Mesothelial cell of epicardium (in vitro differentiated cells): ENCODE results near the gene ADD1. TPM values are rescaled to one million over a fixed set of nuclear protein-coding genes. Genes with fewer than 3 reads are reported as not detected.

Experiments used
- DNase-seq, 2 experiments: peaks; one replicate each; pipeline ENCODE4 v3.0.0; 2021; ENCODE audit warnings: low spot score in 2 of 2; ENCODE audit not compliant: unreplicated experiment in 2 of 2
- H3K27ac Mint-ChIP-seq: 2 replicates; pipeline ENCODE4 v1.8.0; 2021; ENCODE audit warnings: mixed read lengths
- H3K27me3 Mint-ChIP-seq: 2 replicates; pipeline ENCODE4 v1.8.0; 2021; ENCODE audit warnings: low read depth, mixed read lengths
- H3K36me3 Mint-ChIP-seq: 2 replicates; pipeline ENCODE4 v1.8.0; 2021; ENCODE audit warnings: mixed read lengths
- H3K4me1 Mint-ChIP-seq: 2 replicates; pipeline ENCODE4 v1.8.0; 2021; ENCODE audit warnings: mixed read lengths
- H3K4me3 Mint-ChIP-seq: 2 replicates; pipeline ENCODE4 v1.8.0; 2021; ENCODE audit warnings: mild to moderate bottlenecking, moderate library complexity, mixed read lengths
- H3K9me3 Mint-ChIP-seq: 2 replicates; pipeline ENCODE4 v1.8.0; 2021; ENCODE audit warnings: mixed read lengths
- CTCF ChIP-seq: fragments of 200-600 bp; sonication (generic); IDR thresholded peaks from one replicate; pipeline ENCODE4 v1.5.0; 2021; ENCODE audit warnings: antibody characterized with exemption; ENCODE audit not compliant: unreplicated experiment
- total RNA-seq: library from RNA; stranded (reverse); gene quantifications from 3 replicates; pipeline ENCODE4 v1.2.1, GENCODE V29; 2021

The ADD1 gene
- total RNA-seq, 1 donor from 2014 or later = 297 TPM

- H3K4me1 Mint-ChIP-seq = peaks cover 39% of the 10 kb centered on the region
- H3K27ac Mint-ChIP-seq = peak overlapping the region; percentile 95
- no peaks in the 10 kb centered on the region for H3K36me3 Mint-ChIP-seq
- no peak for TF ChIP-seq CTCF
- H3K27me3 Mint-ChIP-seq = no peaks in the 10 kb centered on the region
- no peak for DNase-seq
- peak overlapping the region; percentile 88 for H3K4me3 Mint-ChIP-seq
- H3K9me3 Mint-ChIP-seq = peaks cover under 1% of the 10 kb centered on the region
These were observed 2.5 kb downstream of the ADD1 start for GRCh38 chr4:2846172-2846571.

GRCh38 chr4:2847302-2847871, 3.7 kb downstream of the ADD1 start:
- Mint-ChIP-seq H3K9me3 (no peaks in the 10 kb centered on the region), H3K4me3 (no peak overlapping the region), H3K36me3 (no peaks in the 10 kb centered on the region), H3K27ac (no peak overlapping the region), H3K27me3 (no peaks in the 10 kb centered on the region), H3K4me1 (peaks cover 44% of the 10 kb centered on the region)
- DNase-seq = no peak
- no peak for TF ChIP-seq CTCF

- Mint-ChIP-seq H3K36me3 (no peaks in the 10 kb centered on the region), H3K27me3 (no peaks in the 10 kb centered on the region), H3K4me1 (peaks cover 42% of the 10 kb centered on the region), H3K4me3 (no peak overlapping the region), H3K27ac (no peak overlapping the region), H3K9me3 (no peaks in the 10 kb centered on the region)
- no peak for TF ChIP-seq CTCF
- no peak for DNase-seq
These were observed 4.8 kb downstream of the ADD1 start for GRCh38 chr4:2848449-2848848.

- Mint-ChIP-seq H3K36me3 (peaks cover 1% of the 10 kb centered on the region), H3K4me3 (no peak overlapping the region), H3K9me3 (no peaks in the 10 kb centered on the region), H3K27ac (peak overlapping the region; percentile 57), H3K27me3 (no peaks in the 10 kb centered on the region), H3K4me1 (peaks cover 41% of the 10 kb centered on the region)
- no peak for DNase-seq
- TF ChIP-seq CTCF = no peak
These were observed 5.9 kb downstream of the ADD1 start for GRCh38 chr4:2849267-2850152.

GRCh38 chr4:2850966-2851798, 7.5 kb downstream of the ADD1 start:
- peaks cover 10% of the 10 kb centered on the region for H3K36me3 Mint-ChIP-seq
- no peak for TF ChIP-seq CTCF
- H3K27me3 Mint-ChIP-seq = no peaks in the 10 kb centered on the region
- peaks cover 3% of the 10 kb centered on the region for H3K9me3 Mint-ChIP-seq
- H3K4me1 Mint-ChIP-seq = peaks cover 33% of the 10 kb centered on the region
- no peak overlapping the region for H3K4me3 Mint-ChIP-seq
- H3K27ac Mint-ChIP-seq = peak overlapping the region; percentile 10
- no peak for DNase-seq
